Renal cortex interstitium (tissue), 15 donors: ENCODE results near the gene UBFD1. TPM values are rescaled to one million over a fixed set of nuclear protein-coding genes. Genes with fewer than 3 reads are reported as not detected.
"Not testable (repeated sequence)": the region's sequence is repeated elsewhere in the genome, so short reads cannot be mapped to it uniquely, and the experiment has no call there.

Experiments
- DNase-seq, 11 donors: peaks; one replicate each; pipeline ENCODE4 v3.0.0-alpha.2; 2013; ENCODE audit warnings: low read depth in 9 of 11, low spot score in 4 of 11; ENCODE audit errors: extremely low read depth in 1 of 11
- long read RNA-seq, 16 experiments: transcript quantifications; one replicate each; lab custom pipeline, GENCODE V29; 2026
- polyA plus RNA-seq, 3 donors: library from polyadenylated mRNA; unstranded; fragments of 120-200 nt; gene quantifications; one replicate each; pipeline ENCODE4 v1.2.1, GENCODE V29; 2013; ENCODE audit not compliant: insufficient read length in 3 of 3

UBFD1 gene
- 10 to 100 TPM; 73.4 to 81.0 (median 74.8) TPM for polyA plus RNA-seq
- long read RNA-seq, donor 1, full-length matches to known transcripts, result 9 of 44 reads
- long read RNA-seq, donor 1, partial matches to known transcripts, result 35 of 44 reads
- long read RNA-seq, donor 1, other reads (novel, unspliced or antisense), result 0 of 44 reads
- long read RNA-seq, donor 2, full-length matches to known transcripts, result 10 of 10 reads
- long read RNA-seq, donor 2, partial matches to known transcripts, result 0 of 10 reads
- long read RNA-seq, donor 2, other reads (novel, unspliced or antisense), result 0 of 10 reads
- long read RNA-seq, donor 3, full-length matches to known transcripts, result 21 of 40 reads
- long read RNA-seq, donor 3, partial matches to known transcripts, result 19 of 40 reads
- long read RNA-seq, donor 3, other reads (novel, unspliced or antisense), result 0 of 40 reads
- long read RNA-seq, donor 4, full-length matches to known transcripts, result 18 of 18 reads
- long read RNA-seq, donor 4, partial matches to known transcripts, result 0 of 18 reads
- long read RNA-seq, donor 4, other reads (novel, unspliced or antisense), result 0 of 18 reads
- long read RNA-seq, donor 5, result 0 reads
- long read RNA-seq, donor 6, full-length matches to known transcripts, result 13 of 41 reads
- long read RNA-seq, donor 6, partial matches to known transcripts, result 28 of 41 reads
- long read RNA-seq, donor 6, other reads (novel, unspliced or antisense), result 0 of 41 reads
- long read RNA-seq, donor 7, full-length matches to known transcripts, result 24 of 453 reads
- long read RNA-seq, donor 7, partial matches to known transcripts, result 96 of 453 reads
- long read RNA-seq, donor 7, other reads (novel, unspliced or antisense), result 333 of 453 reads
- long read RNA-seq, donor 8, result 0 reads
- long read RNA-seq, donor 9, full-length matches to known transcripts, result 17 of 17 reads
- long read RNA-seq, donor 9, partial matches to known transcripts, result 0 of 17 reads
- long read RNA-seq, donor 9, other reads (novel, unspliced or antisense), result 0 of 17 reads
- long read RNA-seq, donor 10, full-length matches to known transcripts, result 16 of 300 reads
- long read RNA-seq, donor 10, partial matches to known transcripts, result 279 of 300 reads
- long read RNA-seq, donor 10, other reads (novel, unspliced or antisense), result 5 of 300 reads
- long read RNA-seq, donor 11, full-length matches to known transcripts, result 22 of 39 reads
- long read RNA-seq, donor 11, partial matches to known transcripts, result 17 of 39 reads
- long read RNA-seq, donor 11, other reads (novel, unspliced or antisense), result 0 of 39 reads
- long read RNA-seq, donor 12, full-length matches to known transcripts, result 6 of 6 reads
- long read RNA-seq, donor 12, partial matches to known transcripts, result 0 of 6 reads
- long read RNA-seq, donor 12, other reads (novel, unspliced or antisense), result 0 of 6 reads
- long read RNA-seq, donor 13, result 0 reads
- long read RNA-seq, donor 14, full-length matches to known transcripts, result 20 of 20 reads
- long read RNA-seq, donor 14, partial matches to known transcripts, result 0 of 20 reads
- long read RNA-seq, donor 14, other reads (novel, unspliced or antisense), result 0 of 20 reads
- long read RNA-seq, donor 15, full-length matches to known transcripts, result 4 of 4 reads
- long read RNA-seq, donor 15, partial matches to known transcripts, result 0 of 4 reads
- long read RNA-seq, donor 15, other reads (novel, unspliced or antisense), result 0 of 4 reads
- long read RNA-seq, donor 16, full-length matches to known transcripts, result 46 of 51 reads
- long read RNA-seq, donor 16, partial matches to known transcripts, result 5 of 51 reads
- long read RNA-seq, donor 16, other reads (novel, unspliced or antisense), result 0 of 51 reads

DNA sequence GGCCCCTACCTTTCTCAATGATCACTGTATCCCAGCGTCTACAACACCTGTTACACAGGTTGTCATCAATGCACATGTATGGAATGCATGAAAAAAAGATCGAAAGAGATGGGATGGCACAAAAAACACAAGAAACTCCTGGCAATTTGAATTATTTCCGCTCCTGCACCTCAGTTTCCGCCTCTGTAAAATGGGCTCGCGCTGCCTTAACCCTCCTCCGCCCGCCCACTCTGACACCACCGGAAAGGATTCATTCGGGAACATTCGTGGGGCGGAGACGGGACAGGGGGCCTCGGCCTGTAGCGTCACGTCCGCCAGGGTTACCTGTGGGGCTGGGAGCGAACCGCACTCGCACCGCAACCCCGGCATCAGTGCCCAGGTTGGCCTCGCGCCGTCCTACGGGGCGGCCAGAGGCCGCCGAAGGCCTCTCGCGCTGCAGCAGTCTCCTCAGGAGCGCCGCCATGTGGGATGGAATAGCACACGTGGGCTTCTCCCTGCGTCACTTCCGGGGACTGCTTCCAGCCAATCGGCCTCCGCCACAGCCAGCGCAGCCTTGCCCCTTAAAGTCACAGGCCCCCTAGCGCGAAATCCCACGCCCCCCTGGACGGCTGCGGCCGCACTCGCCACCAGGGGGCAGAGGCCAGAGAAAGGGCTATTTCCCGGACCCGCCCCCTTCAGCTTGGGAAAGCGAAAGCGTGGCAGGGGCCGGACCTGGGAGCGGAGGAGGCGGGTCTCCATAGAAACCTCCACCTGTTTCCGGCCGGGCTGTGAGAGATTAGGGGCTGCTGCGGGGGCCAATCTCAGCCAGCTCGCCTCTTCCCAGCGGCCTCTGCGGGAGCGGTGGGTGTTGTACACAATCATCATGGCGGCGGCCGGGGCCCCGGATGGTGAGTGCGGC, at the start of gene UBFD1, which contains the start of gene EARS2:
Gene UBFD1 (plus strand): TSS at position 847 of the 898 bp plus-strand sequence. CDS start 16 bp downstream, at position 863.
Gene EARS2 (minus strand): TSS at position 470 of the 898 bp plus-strand sequence. CDS start 7 bp downstream, at position 463.
- peak; percentile 93 to 98 (median 97) for DNase-seq

- no peak for DNase-seq
Measured at GRCh38 chr16:23508589-23509440, 48.7 kb upstream of the UBFD1 start.

DNA sequence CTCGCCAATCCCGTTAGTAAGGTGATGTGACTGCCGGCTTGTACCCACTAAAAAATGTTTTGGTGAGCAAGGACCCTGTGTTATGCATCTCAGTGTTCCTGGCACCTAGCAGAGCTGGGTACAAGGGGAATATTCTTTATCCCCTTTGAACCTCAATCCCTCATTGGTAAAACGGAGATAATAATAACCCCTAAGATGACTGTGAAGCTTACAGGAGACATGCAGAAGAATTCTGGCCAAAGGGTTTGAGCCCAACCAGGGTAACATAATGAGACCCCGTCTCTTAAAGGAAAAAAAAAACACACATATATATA, 48.1 kb upstream of the UBFD1 start:
- DNase-seq, result no peak

GRCh38 chr16:23509782-23510163, 47.8 kb upstream of the UBFD1 start:
- DNase-seq, result peak in 1 of 11 donors; percentile 36

DNA sequence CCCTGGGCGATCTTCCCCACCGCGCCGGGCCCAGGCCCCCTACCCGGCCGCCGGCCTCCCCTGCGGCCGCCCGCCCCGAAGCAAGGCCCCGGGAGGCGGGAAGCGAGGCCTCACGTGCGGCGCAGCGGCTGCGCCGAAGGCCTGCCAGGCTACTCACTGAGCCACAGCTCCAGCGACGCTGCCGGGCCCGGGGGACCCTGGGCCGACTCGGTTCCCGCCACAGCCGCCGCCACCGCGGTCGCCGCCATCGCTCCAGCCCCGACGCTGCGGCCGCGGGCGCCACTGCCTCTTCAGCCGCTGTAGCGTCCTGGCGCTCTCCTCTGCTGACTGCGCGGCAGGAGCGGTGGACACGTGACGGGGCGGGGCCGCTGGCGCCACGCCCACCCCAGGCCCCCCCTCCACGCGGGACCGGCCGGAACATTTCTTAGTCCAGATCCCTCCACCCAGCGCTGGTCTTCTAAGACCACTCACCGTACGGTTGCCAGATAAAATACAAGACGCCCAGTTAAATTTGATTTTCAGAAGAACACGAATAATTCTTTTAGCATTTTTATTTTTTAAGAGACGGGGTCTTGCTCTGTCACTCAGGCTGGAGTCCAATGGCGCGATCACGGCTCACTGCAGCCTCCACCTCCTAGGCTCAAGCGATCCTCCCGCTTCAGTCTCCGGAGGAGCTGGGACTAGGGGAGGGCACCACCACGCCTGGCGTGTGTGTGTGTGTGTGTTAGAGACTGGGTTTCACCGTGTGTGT, 47.2 kb upstream of the UBFD1 start, which contains the start of gene GGA2:
Gene GGA2 (minus strand): TSS at position 331 of the 751 bp plus-strand sequence. CDS start 83 bp downstream, at position 248.
- peak; percentile 60 to 84 (median 79) for DNase-seq

DNA sequence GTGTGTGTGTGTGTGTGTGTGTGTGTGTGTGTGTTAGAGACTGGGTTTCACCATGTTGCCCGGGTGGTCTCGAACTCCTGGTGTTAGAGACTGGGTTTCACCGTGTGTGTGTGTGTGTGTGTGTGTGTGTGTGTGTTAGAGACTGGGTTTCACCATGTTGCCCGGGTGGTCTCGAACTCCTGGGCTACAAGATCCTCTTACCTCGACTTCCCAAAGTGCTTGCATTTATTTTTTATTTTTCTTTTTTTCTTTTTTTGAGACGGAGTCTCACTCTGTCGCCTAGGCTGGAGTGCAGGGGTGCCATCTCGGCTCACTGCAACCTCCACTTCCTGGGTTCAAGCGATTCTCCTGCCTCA, 46.6 kb upstream of the UBFD1 start:
- not testable (repeated sequence) for DNase-seq

DNA sequence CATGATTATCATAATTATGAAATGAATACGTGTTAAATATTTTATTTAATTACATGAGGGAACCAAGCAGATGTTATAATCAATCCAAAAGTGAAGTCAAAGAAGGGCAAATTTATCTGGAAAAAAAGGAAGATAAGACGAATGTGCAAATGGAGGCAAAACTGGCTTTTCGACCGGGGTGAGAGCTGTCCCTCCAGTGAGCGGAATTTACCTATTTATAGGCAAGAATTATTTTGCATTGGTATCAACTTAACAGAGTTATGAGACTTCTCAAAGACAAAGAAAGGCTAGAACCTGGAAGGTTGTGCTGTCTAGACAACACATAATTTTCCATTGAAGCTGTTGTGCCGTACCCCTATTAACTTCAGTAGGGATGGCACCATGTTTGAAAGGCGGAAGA, 45.8 kb upstream of the UBFD1 start:
- DNase-seq, result no peak

- no peak for DNase-seq
Measured at GRCh38 chr16:23512168-23512695, 45.3 kb upstream of the UBFD1 start.

DNA sequence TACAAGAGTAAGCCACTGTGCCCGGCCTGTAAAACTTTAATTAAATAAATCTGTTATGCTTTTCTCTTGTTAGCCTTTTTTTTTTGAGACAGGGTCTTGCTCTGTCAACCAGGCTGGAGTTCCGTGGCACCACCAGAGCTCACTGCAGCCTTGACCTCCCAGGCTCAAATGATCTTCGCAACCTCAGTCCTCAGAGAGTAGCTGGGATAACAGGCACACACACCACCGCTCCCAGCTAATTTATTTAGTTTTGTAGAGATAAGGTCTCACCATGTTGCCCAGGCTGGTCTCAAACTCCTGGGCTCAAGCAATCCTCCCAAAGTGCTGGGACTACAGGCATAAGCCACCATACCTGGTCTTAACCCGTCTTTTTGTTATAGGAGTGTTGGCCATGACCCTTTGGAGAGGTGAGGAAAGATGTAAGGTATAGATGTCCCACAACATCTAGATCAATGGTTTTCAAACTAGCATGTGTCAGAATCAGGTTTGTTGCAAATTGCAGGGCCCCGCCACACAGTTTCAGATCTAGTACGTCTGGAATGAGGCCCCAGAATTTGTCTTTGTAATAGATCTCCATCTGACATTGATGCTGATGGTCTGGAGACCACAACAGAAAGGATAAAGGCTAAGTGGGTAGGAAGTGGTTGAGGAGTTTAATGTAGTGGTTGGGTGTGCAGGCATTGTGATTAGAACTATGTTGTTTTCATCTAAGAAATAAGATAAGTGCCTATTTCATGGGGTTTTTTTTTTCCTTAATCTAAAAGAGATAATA, 43.0 kb upstream of the UBFD1 start:
- no peak for DNase-seq

DNA sequence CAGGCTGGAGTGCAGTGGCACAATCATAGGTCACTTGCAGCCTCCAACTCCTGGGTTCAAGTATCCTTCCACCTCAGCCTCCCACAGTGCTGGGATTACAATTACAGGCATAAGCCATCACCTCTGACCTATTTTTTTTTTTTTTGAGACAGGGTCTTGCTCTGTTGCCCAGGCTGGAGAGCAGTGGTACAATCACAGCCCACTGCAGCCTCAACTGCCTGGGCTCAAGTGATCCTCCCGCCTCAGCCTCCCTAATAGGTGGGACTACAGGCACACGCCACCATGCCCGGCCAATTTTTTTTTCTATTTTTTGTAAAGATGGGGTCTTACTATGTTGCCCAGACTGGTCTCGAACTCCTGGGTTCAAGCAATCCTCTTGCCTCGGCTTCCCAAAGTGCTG, 41.6 kb upstream of the UBFD1 start:
- no peak for DNase-seq

DNA sequence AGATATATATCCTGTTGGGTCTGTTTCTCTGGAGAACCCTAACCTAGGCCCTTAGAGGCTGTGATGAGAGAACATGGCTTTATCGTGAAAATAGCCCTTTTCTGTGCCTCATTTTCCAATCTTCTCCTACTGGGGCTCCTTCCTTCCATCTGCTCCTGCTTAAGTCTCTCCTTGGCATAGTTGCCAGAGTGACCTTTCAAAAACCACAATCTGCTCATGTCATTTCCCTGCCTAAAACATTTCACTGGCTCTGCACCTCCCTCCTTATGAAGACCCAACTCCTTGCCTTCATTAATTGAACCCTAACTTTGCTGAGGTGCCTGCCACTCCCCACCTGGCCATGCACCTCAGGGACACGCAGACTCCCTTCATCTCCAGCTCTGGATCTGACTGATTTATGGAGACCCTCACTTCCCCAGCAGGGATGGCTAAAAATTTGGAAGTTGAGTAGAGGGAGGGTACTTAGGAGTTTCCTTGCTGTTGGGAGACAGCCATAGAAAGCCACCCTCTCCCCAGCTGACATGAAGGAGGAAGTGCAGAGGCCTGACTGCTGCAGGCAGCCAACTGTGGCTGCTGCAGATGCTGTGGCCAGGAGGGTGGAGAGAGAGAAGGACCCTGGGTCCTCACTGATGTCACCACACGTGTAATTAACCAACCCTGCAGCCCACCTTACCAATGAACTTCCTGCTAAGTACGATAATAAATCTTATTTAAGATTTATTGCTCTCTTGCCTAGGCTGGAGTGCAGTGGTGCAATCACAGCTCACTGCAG, 41.0 kb upstream of the UBFD1 start:
- no peak for DNase-seq

- DNase-seq, result no peak
Measured at GRCh38 chr16:23518435-23518891, 39.1 kb upstream of the UBFD1 start.

- no peak for DNase-seq
Measured at GRCh38 chr16:23519282-23519681, 38.2 kb upstream of the UBFD1 start.

DNA sequence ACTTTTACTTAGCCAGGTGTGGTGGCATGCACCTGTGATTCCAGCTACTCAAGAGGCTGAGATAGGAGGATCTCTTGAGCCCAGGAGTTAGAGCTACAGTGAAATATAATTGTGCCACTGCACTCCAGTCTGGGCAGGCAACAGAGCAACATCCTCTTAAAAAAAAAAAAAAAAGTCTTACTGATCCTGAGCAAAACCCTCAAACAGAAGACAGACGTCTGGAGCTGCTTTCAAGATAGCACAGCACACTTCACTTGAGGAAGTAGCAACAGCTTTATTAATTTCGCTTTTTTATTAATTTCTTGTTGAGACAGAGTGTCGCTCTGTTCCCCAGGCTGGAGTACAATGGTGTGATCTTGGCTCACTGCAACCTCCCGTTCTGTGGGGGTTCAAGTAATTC, 37.0 kb upstream of the UBFD1 start:
- no peak for DNase-seq
